Measurements from ENCODE around the gene TARS3. TPM values are rescaled to one million over a fixed set of nuclear protein-coding genes. Genes with fewer than 3 reads are reported as not detected.

The TARS3 gene
- total and polyA plus RNA-seq, 7 donors: 11.1 to 40.2 (median 35.0) TPM

GRCh38 chr15:101707983-101708382, 16.3 kb downstream of the TARS3 start:
- TF ChIP-seq CTCF (IDR thresholded peaks at IDR 0.05): no peak
- Histone ChIP-seq H3K9me3 (no peaks in the 10 kb centered on the region), H3K4me3 (no peak overlapping the region), H3K27me3 (ENCODE audit: insufficient read depth in 3 of 3, low read length in 2 of 3) (no peaks in the 10 kb centered on the region), H3K27ac (no peak overlapping the region), H3K4me1 (no peaks in the 10 kb centered on the region), H3K36me3 (ENCODE audit: insufficient read depth in 1 of 2, low read depth in 1 of 2) (peaks cover 10 to 97% of the 10 kb centered on the region in 2 donors)
- 61 to 78% (median 65%) methylated on average over 4 of the region's 4 CpGs for WGBS, 3 donors
- DNase-seq (no peak), ATAC-seq (no peak)
- intact Hi-C loops (cut with DNase I): no loop called here

- H3K4me3 ChIP-seq: no peak overlapping the region
- no peaks in the 10 kb centered on the region for H3K27me3 ChIP-seq (ENCODE audit: insufficient read depth in 3 of 3, low read length in 2 of 3)
- WGBS, 3 donors: 68 to 88% (median 73%) methylated on average over 4 of the region's 4 CpGs
- ATAC-seq: no peak
- no peak overlapping the region for H3K27ac ChIP-seq
- no peak for TF ChIP-seq CTCF (IDR thresholded peaks at IDR 0.05)
- intact Hi-C loops (cut with DNase I): no loop called here
- H3K9me3 ChIP-seq: no peaks in the 10 kb centered on the region
- H3K4me1 ChIP-seq: no peaks in the 10 kb centered on the region
- peaks cover 8 to 97% of the 10 kb centered on the region in 2 donors for H3K36me3 ChIP-seq (ENCODE audit: insufficient read depth in 1 of 2, low read depth in 1 of 2)
- DNase-seq: no peak
Observed at GRCh38 chr15:101702077-101702476, 22.2 kb downstream of the TARS3 start.

GRCh38 chr15:101698314-101698713, 26.0 kb downstream of the TARS3 start:
- Histone ChIP-seq H3K4me3 (no peak overlapping the region), H3K27ac (no peak overlapping the region), H3K4me1 (no peaks in the 10 kb centered on the region), H3K27me3 (ENCODE audit: insufficient read depth in 3 of 3, low read length in 2 of 3) (no peaks in the 10 kb centered on the region), H3K36me3 (ENCODE audit: insufficient read depth in 1 of 2, low read depth in 1 of 2) (peaks cover 9 to 90% of the 10 kb centered on the region in 2 donors), H3K9me3 (no peaks in the 10 kb centered on the region)
- WGBS, 3 donors: 88 to 97% (median 89%) methylated on average over 2 of the region's 2 CpGs
- DNase-seq: no peak
- no peak for ATAC-seq
- intact Hi-C loops (cut with DNase I): no loop called here
- no peak for TF ChIP-seq CTCF (IDR thresholded peaks at IDR 0.05)

- Histone ChIP-seq H3K27ac (no peak overlapping the region), H3K27me3 (ENCODE audit: insufficient read depth in 3 of 3, low read length in 2 of 3) (no peaks in the 10 kb centered on the region), H3K36me3 (ENCODE audit: insufficient read depth in 1 of 2, low read depth in 1 of 2) (peaks cover 9 to 90% of the 10 kb centered on the region in 2 donors), H3K4me3 (no peak overlapping the region), H3K9me3 (no peaks in the 10 kb centered on the region), H3K4me1 (no peaks in the 10 kb centered on the region)
- WGBS, 3 donors: 90 to 96% (median 93%) methylated on average over 7 of the region's 7 CpGs
- DNase-seq (no peak), ATAC-seq (no peak)
- intact Hi-C loops (cut with DNase I): no loop called here
- TF ChIP-seq CTCF (IDR thresholded peaks at IDR 0.05): no peak
Observed at GRCh38 chr15:101697488-101697887, 26.8 kb downstream of the TARS3 start.

- Histone ChIP-seq H3K36me3 (ENCODE audit: insufficient read depth in 1 of 2, low read depth in 1 of 2) (peaks cover 9 to 88% of the 10 kb centered on the region in 2 donors), H3K9me3 (no peaks in the 10 kb centered on the region), H3K4me1 (no peaks in the 10 kb centered on the region), H3K27ac (no peak overlapping the region), H3K4me3 (no peak overlapping the region), H3K27me3 (ENCODE audit: insufficient read depth in 3 of 3, low read length in 2 of 3) (no peaks in the 10 kb centered on the region)
- TF ChIP-seq CTCF (IDR thresholded peaks at IDR 0.05): no peak
- WGBS, 3 donors: 97 to 100% (median 98%) methylated on average over 1 of the region's 1 CpG
- DNase-seq: no peak
- ATAC-seq: no peak
- intact Hi-C loops (cut with DNase I): no loop called here
Observed at GRCh38 chr15:101696829-101697228, 27.4 kb downstream of the TARS3 start.
